OCI-LY1 (cell line): ENCODE results near the gene NCKAP1.

ENCODE experiments used
- CTCF ChIP-seq: fragments of 200-600 bp; sonication (generic), shearing (Covaris generic); IDR thresholded peaks from 2 replicates; pipeline ENCODE4 v1.5.1; 2017; ENCODE audit warnings: mild to moderate bottlenecking, antibody characterized with exemption, low read length, moderate library complexity, mixed read lengths
- EZH2 ChIP-seq: fragments of 200-600 bp; sonication (generic), shearing (Covaris generic); IDR thresholded peaks from 2 replicates; pipeline ENCODE4 v1.8.0; 2017; ENCODE audit warnings: borderline replicate concordance, mixed run types, mild to moderate bottlenecking, antibody characterized with exemption, low read length, moderate library complexity, mixed read lengths

- TF ChIP-seq CTCF (no peak), EZH2 (no peak)
Observed at GRCh38 chr2:182915369-182916326, 122.6 kb downstream of the NCKAP1 start.
